MCF 10A (cell line): ENCODE data around the gene CSF3. TPM values are rescaled to one million over a fixed set of nuclear protein-coding genes. Genes with fewer than 3 reads are reported as not detected.
"Not testable (repeated sequence)": the region's sequence is repeated elsewhere in the genome, so short reads cannot be mapped to it uniquely, and the experiment has no call there.

Experiments
- BruUV-seq: library from RNA; stranded (reverse); fragments of 400-500 nt; replicated peaks from 2 replicates; lab custom pipeline; 2021; lab: Mats Ljungman, UMichigan
- CTCF ChIA-PET: fragments of 300-600 bp; sonication (Branson Sonifier 250); formaldehyde crosslinking; extraction: SDS; loops from one replicate; lab custom pipeline; 2021; ENCODE audit warnings: antibody characterized with exemption, inconsistent platforms; lab: Yijun Ruan, JAX
- POLR2A ChIA-PET: fragments of 300-600, 350-650 bp; sonication (Branson Sonifier 250); formaldehyde crosslinking; extraction: SDS; loops from one replicate; lab custom pipeline; 2020; ENCODE audit warnings: antibody characterized with exemption, inconsistent platforms; lab: Yijun Ruan, JAX
- DNase-seq: peaks from one replicate; pipeline ENCODE4 v3.0.0-alpha.2; 2018; ENCODE audit not compliant: unreplicated experiment
- H3K27ac Mint-ChIP-seq: one replicate; pipeline ENCODE4 v1.8.0; 2022; ENCODE audit warnings: mild to moderate bottlenecking, low read depth, mixed read lengths; ENCODE audit not compliant: unreplicated experiment
- H3K27me3 Mint-ChIP-seq: one replicate; pipeline ENCODE4 v1.8.0; 2022; ENCODE audit warnings: mixed read lengths; ENCODE audit not compliant: insufficient read depth, unreplicated experiment
- H3K36me3 Mint-ChIP-seq: one replicate; pipeline ENCODE4 v1.8.0; 2022; ENCODE audit warnings: mild to moderate bottlenecking, moderate library complexity, mixed read lengths; ENCODE audit not compliant: insufficient read depth, unreplicated experiment
- H3K4me1 Mint-ChIP-seq: one replicate; pipeline ENCODE4 v1.8.0; 2022; ENCODE audit warnings: mixed read lengths; ENCODE audit not compliant: insufficient read depth, unreplicated experiment
- H3K4me3 Mint-ChIP-seq: one replicate; pipeline ENCODE4 v1.8.0; 2022; ENCODE audit warnings: mild to moderate bottlenecking, moderate library complexity, mixed read lengths; ENCODE audit not compliant: unreplicated experiment
- H3K9me3 Mint-ChIP-seq: one replicate; pipeline ENCODE4 v1.8.0; 2022; ENCODE audit warnings: mixed read lengths; ENCODE audit not compliant: unreplicated experiment
- CTCF ChIP-seq: fragments of 200-600 bp; IDR thresholded peaks from one replicate; pipeline ENCODE4 v1.8.0; 2022; ENCODE audit warnings: antibody characterized with exemption, mild to moderate bottlenecking; ENCODE audit not compliant: unreplicated experiment
- intact Hi-C: fragments of 100-400 bp; cut with micrococcal nuclease; formaldehyde crosslinking; loops from 2 replicates; pipeline ENCODE4 v1.14.1; 2022
- total RNA-seq: library from RNA; stranded (reverse); gene quantifications from 2 replicates; pipeline ENCODE4 v1.2.3, GENCODE V29; 2022

Gene CSF3
- total RNA-seq, 1 experiment from 2014 or later = 17.1 TPM

GRCh38 chr17:40005520-40005919 is 9.7 kb upstream of the CSF3 start:
- DNase-seq = no peak
- no peaks in the 10 kb centered on the region for H3K9me3 Mint-ChIP-seq
- ChIA-PET CTCF (interaction anchor here (0.8 to 0.9 kb wide), 2 partner anchors 25 to 564 kb away, joined by 3 read pairs; partner anchors contain the start of gene PSMD3), POLR2A (interaction anchor here (1.0 to 2.1 kb wide), 2 partner anchors 10 to 108 kb away, joined by 3 to 5 read pairs; partner anchors contain the start of gene CSF3)
- intact Hi-C loops = no loop called here
- H3K4me1 Mint-ChIP-seq = no peaks in the 10 kb centered on the region
- BruUV-seq = no TSS peak
- no peak for TF ChIP-seq CTCF
- H3K36me3 Mint-ChIP-seq = no peaks in the 10 kb centered on the region
- no peak overlapping the region for H3K4me3 Mint-ChIP-seq
- H3K27me3 Mint-ChIP-seq = no peaks in the 10 kb centered on the region
- H3K27ac Mint-ChIP-seq = no peak overlapping the region

GRCh38 chr17:40010946-40011500 is 4.2 kb upstream of the CSF3 start:
- DNase-seq, H3K27me3 Mint-ChIP-seq, H3K36me3 Mint-ChIP-seq, BruUV-seq, H3K9me3 Mint-ChIP-seq, H3K4me3 Mint-ChIP-seq, intact Hi-C loops, H3K27ac Mint-ChIP-seq: not testable (repeated sequence)
- ChIA-PET POLR2A (interaction anchor here (1.0 to 8.1 kb wide), 2 partner anchors 16 to 157 kb away, joined by 5 to 164 read pairs; no protein-coding TSS in a partner anchor), CTCF (interaction anchor here (10.7 kb wide), 1 partner anchor 17 kb away, joined by 237 read pairs; no protein-coding TSS in a partner anchor)
- peaks cover 12% of the 10 kb centered on the region for H3K4me1 Mint-ChIP-seq

- H3K4me1 Mint-ChIP-seq = peaks cover 13% of the 10 kb centered on the region
- H3K27ac Mint-ChIP-seq, H3K27me3 Mint-ChIP-seq, H3K36me3 Mint-ChIP-seq, DNase-seq, intact Hi-C loops, BruUV-seq, H3K9me3 Mint-ChIP-seq, H3K4me3 Mint-ChIP-seq: not testable (repeated sequence)
- POLR2A ChIA-PET = interaction anchor here (0.6 to 8.1 kb wide), 9 partner anchors 15 to 156 kb away, joined by 3 to 164 read pairs (median 5); partner anchors contain the start of genes GSDMA, MED24 and NR1D1
- CTCF ChIA-PET = interaction anchor here (0.8 to 10.7 kb wide), 6 partner anchors 10 to 99 kb away, joined by 3 to 237 read pairs (median 22); no protein-coding TSS in a partner anchor
Observed at GRCh38 chr17:40012017-40012647, 3.1 kb upstream of the CSF3 start.

GRCh38 chr17:40014375-40014980 is 762 bp upstream of the CSF3 start:
- Mint-ChIP-seq H3K27ac (peak overlapping the region; percentile 39), H3K4me3 (peak overlapping the region; percentile 65), H3K9me3 (no peaks in the 10 kb centered on the region), H3K36me3 (peaks cover 13% of the 10 kb centered on the region), H3K4me1 (peaks cover 27% of the 10 kb centered on the region), H3K27me3 (no peaks in the 10 kb centered on the region)
- POLR2A ChIA-PET = interaction anchor here (0.8 to 8.1 kb wide), 11 partner anchors 8 to 165 kb away, joined by 3 to 164 read pairs (median 4); partner anchors contain the start of genes MED24, NR1D1 and PSMD3
- CTCF ChIA-PET = interaction anchor here (0.6 to 10.7 kb wide), 13 partner anchors 8 to 402 kb away, joined by 3 to 237 read pairs (median 7); no protein-coding TSS in a partner anchor
- no peak for TF ChIP-seq CTCF
- peak; percentile 70 for DNase-seq
- no TSS peak for BruUV-seq
- intact Hi-C loops = no loop called here
